NCI-H510A (cell line): ENCODE measurements around the gene CACNA2D4.
A peak's percentile ranks its signal among the peaks of the same experiment; 100 is the strongest.
"Not testable (repeated sequence)": the region's sequence is repeated elsewhere in the genome, so short reads cannot be mapped to it uniquely, and the experiment has no call there.

Source experiments
- DNase-seq: peaks from one replicate; lab custom pipeline; 2025; lab: John Stamatoyannopoulos, UW

CACNA2D4 gene

GRCh38 chr12:1918081-1918883 is at the start of gene CACNA2D4:
Gene CACNA2D4, minus strand, starts transcription at chr12:1918652. Its CDS starts 179 bp downstream, at chr12:1918473.
- DNase-seq, result no peak

GRCh38 chr12:1966561-1967226 is 48.2 kb upstream of the CACNA2D4 start:
- DNase-seq, result no peak

GRCh38 chr12:1965916-1966315 is 47.5 kb upstream of the CACNA2D4 start:
- DNase-seq, result no peak

GRCh38 chr12:1962051-1963020 is 43.9 kb upstream of the CACNA2D4 start:
- no peak for DNase-seq

GRCh38 chr12:1956716-1957115 is 38.3 kb upstream of the CACNA2D4 start:
- no peak for DNase-seq

GRCh38 chr12:1949771-1950470 is 31.5 kb upstream of the CACNA2D4 start:
- DNase-seq, result no peak

GRCh38 chr12:1948883-1949282 is 30.4 kb upstream of the CACNA2D4 start:
- no peak for DNase-seq

- DNase-seq, result no peak
These were observed 28.6 kb upstream of the CACNA2D4 start for GRCh38 chr12:1947081-1947480.

- DNase-seq, result no peak
These were observed 27.8 kb upstream of the CACNA2D4 start for GRCh38 chr12:1946296-1946695.

- not testable (repeated sequence) for DNase-seq
These were observed 27.1 kb upstream of the CACNA2D4 start for GRCh38 chr12:1945502-1945901.

- no peak for DNase-seq
These were observed 21.6 kb upstream of the CACNA2D4 start for GRCh38 chr12:1939801-1940607.

- no peak for DNase-seq
These were observed 20.9 kb upstream of the CACNA2D4 start for GRCh38 chr12:1939331-1939730.

GRCh38 chr12:1937481-1938224 is 19.2 kb upstream of the CACNA2D4 start:
- DNase-seq, result no peak

GRCh38 chr12:1936406-1937320 is 18.2 kb upstream of the CACNA2D4 start:
- DNase-seq, result peak; percentile 49

GRCh38 chr12:1935700-1936378 is 17.4 kb upstream of the CACNA2D4 start:
- DNase-seq, result no peak

- DNase-seq, result no peak
These were observed 16.8 kb upstream of the CACNA2D4 start for GRCh38 chr12:1935242-1935641.

- DNase-seq, result no peak
These were observed 16.4 kb upstream of the CACNA2D4 start for GRCh38 chr12:1934831-1935230.

- DNase-seq, result no peak
These were observed 15.6 kb upstream of the CACNA2D4 start for GRCh38 chr12:1934068-1934467.
